HEK293 (cell line): Measurements from ENCODE around the gene TMEM164.

Experiments used
- CTCF ChIP-seq: fragments of 450-650 bp; formaldehyde crosslinking; IDR thresholded peaks from 2 replicates; pipeline ENCODE4 v1.5.1; 2016; ENCODE audit warnings: missing biosample characterization, missing genetic modification characterization
- IKZF3 ChIP-seq: fragments of 450-650 bp; IDR thresholded peaks from 2 replicates; pipeline ENCODE4 v1.5.0; 2018; ENCODE audit warnings: missing biosample characterization, mild to moderate bottlenecking, missing genetic modification characterization, moderate library complexity
- PATZ1 ChIP-seq: fragments of 450-650 bp; formaldehyde crosslinking; IDR thresholded peaks from 2 replicates; pipeline ENCODE4 v1.5.1; 2016; ENCODE audit warnings: missing biosample characterization, missing genetic modification characterization
- PRDM6 ChIP-seq: fragments of 450-650 bp; formaldehyde crosslinking; IDR thresholded peaks from 2 replicates; pipeline ENCODE4 v1.5.1; 2017; ENCODE audit warnings: missing biosample characterization, missing genetic modification characterization
- ZNF501 ChIP-seq: fragments of 450-650 bp; formaldehyde crosslinking; IDR thresholded peaks from 2 replicates; pipeline ENCODE4 v1.5.1; 2016; ENCODE audit warnings: missing biosample characterization, missing genetic modification characterization
- ZNF610 ChIP-seq: fragments of 450-650 bp; formaldehyde crosslinking; IDR thresholded peaks from 2 replicates; pipeline ENCODE4 v1.5.1; 2016; ENCODE audit warnings: missing biosample characterization, missing genetic modification characterization, borderline replicate concordance
- ZNF837 ChIP-seq: fragments of 450-650 bp; formaldehyde crosslinking; IDR thresholded peaks from 2 replicates; pipeline ENCODE4 v1.5.1; 2016; ENCODE audit warnings: missing biosample characterization, missing genetic modification characterization

GRCh38 chrX:110060846-110061537 lies 58.1 kb downstream of the TMEM164 start:
- TF ChIP-seq PRDM6 (no peak), IKZF3 (tag by site-specific recombination) (no peak), ZNF837 (tag by site-specific recombination) (no peak), CTCF (tag by site-specific recombination) (no peak), ZNF501 (tag by site-specific recombination) (no peak), PATZ1 (tag by site-specific recombination) (no peak), ZNF610 (tag by site-specific recombination) (no peak)
